ENCODE measurements around the gene ABCD1.

DNA sequence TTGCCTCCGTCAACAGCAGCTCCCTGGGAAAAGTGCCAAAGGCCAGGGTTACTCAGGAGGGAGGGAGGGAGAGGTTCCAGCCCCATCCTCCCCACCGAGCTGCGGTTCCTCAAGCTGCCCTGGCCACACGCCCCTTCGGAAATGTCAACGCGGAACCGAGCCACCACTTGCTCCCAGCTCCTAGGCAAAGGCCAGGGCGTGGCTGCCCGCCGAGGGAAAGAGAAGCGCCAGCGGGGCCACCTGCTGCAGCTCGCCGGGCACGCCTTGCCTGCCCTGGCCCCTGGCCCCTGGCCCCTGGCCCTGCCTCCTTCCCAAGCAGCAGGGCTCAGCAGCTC, 21.7 kb upstream of the ABCD1 start:
- TF ChIP-seq, protein P1, sequence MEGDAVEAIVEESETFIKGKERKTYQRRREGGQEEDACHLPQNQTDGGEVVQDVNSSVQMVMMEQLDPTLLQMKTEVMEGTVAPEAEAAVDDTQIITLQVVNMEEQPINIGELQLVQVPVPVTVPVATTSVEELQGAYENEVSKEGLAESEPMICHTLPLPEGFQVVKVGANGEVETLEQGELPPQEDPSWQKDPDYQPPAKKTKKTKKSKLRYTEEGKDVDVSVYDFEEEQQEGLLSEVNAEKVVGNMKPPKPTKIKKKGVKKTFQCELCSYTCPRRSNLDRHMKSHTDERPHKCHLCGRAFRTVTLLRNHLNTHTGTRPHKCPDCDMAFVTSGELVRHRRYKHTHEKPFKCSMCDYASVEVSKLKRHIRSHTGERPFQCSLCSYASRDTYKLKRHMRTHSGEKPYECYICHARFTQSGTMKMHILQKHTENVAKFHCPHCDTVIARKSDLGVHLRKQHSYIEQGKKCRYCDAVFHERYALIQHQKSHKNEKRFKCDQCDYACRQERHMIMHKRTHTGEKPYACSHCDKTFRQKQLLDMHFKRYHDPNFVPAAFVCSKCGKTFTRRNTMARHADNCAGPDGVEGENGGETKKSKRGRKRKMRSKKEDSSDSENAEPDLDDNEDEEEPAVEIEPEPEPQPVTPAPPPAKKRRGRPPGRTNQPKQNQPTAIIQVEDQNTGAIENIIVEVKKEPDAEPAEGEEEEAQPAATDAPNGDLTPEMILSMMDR (IDR thresholded peaks at IDR 0.05 in 4 of 5, conservative IDR thresholded peaks at IDR 0.05 in 1 of 5): no peak
- no peak for TF ChIP-seq POLR2A (IDR thresholded peaks at IDR 0.05)
